Measurements from ENCODE around the gene TULP4.
"Not testable (repeated sequence)": the region's sequence is repeated elsewhere in the genome, so short reads cannot be mapped to it uniquely, and the experiment has no call there.

The TULP4 gene

GRCh38 chr6:158388727-158389126 is 76.5 kb downstream of the TULP4 start:
- H3K27me3 ChIP-seq (ENCODE audit: control insufficient read depth, insufficient read depth, low read length) = no peaks in the 10 kb centered on the region; the same call in 1 of the 2 replicates
- H3K36me3 ChIP-seq (ENCODE audit: control insufficient read depth, insufficient read depth, low read length) = no peaks in the 10 kb centered on the region
- no peaks in the 10 kb centered on the region for H3K4me1 ChIP-seq (ENCODE audit: control insufficient read depth, insufficient read depth, low read length)
- WGBS (ENCODE audit: insufficient coverage, insufficient read length) = no CpG with 5 or more reads among the region's 2 CpGs
- H3K4me3 ChIP-seq (ENCODE audit: low read length) = no peak overlapping the region
- H3K9me3 ChIP-seq (ENCODE audit: control insufficient read depth, insufficient read depth, low read length) = peaks cover 4% of the 10 kb centered on the region
- no peak overlapping the region for H3K27ac ChIP-seq (ENCODE audit: low read length)
- no peak for DNase-seq (ENCODE audit: low read depth, low spot score)

GRCh38 chr6:158389193-158389919 is 77.1 kb downstream of the TULP4 start:
- Histone ChIP-seq H3K4me3 (ENCODE audit: low read length) (no peak overlapping the region), H3K27ac (ENCODE audit: low read length) (no peak overlapping the region), H3K9me3 (ENCODE audit: control insufficient read depth, insufficient read depth, low read length) (peaks cover 6% of the 10 kb centered on the region), H3K36me3 (ENCODE audit: control insufficient read depth, insufficient read depth, low read length) (no peaks in the 10 kb centered on the region; the same call in 1 of the 2 replicates), H3K4me1 (ENCODE audit: control insufficient read depth, insufficient read depth, low read length) (no peaks in the 10 kb centered on the region), H3K27me3 (ENCODE audit: control insufficient read depth, insufficient read depth, low read length) (no peaks in the 10 kb centered on the region; the same call in 1 of the 2 replicates)
- no peak for DNase-seq (ENCODE audit: low read depth, low spot score)
- WGBS (ENCODE audit: insufficient coverage, insufficient read length) = 100% methylated on average over 1 of the region's 3 CpGs

GRCh38 chr6:158391276-158391675 is 79.0 kb downstream of the TULP4 start:
- Histone ChIP-seq H3K9me3 (ENCODE audit: control insufficient read depth, insufficient read depth, low read length) (peaks cover 6% of the 10 kb centered on the region), H3K27ac (ENCODE audit: low read length) (no peak overlapping the region), H3K4me3 (ENCODE audit: low read length) (no peak overlapping the region), H3K4me1 (ENCODE audit: control insufficient read depth, insufficient read depth, low read length) (no peaks in the 10 kb centered on the region), H3K36me3 (ENCODE audit: control insufficient read depth, insufficient read depth, low read length) (no peaks in the 10 kb centered on the region; the same call in 1 of the 2 replicates), H3K27me3 (ENCODE audit: control insufficient read depth, insufficient read depth, low read length) (no peaks in the 10 kb centered on the region; the same call in 1 of the 2 replicates)
- no peak for DNase-seq (ENCODE audit: low read depth, low spot score)
- WGBS (ENCODE audit: insufficient coverage, insufficient read length) = no CpG with 5 or more reads among the region's 3 CpGs

- DNase-seq (ENCODE audit: low read depth, low spot score); H3K36me3 ChIP-seq (ENCODE audit: control insufficient read depth, insufficient read depth, low read length); H3K27ac ChIP-seq (ENCODE audit: low read length); H3K9me3 ChIP-seq (ENCODE audit: control insufficient read depth, insufficient read depth, low read length); H3K4me3 ChIP-seq (ENCODE audit: low read length); H3K4me1 ChIP-seq (ENCODE audit: control insufficient read depth, insufficient read depth, low read length); H3K27me3 ChIP-seq (ENCODE audit: control insufficient read depth, insufficient read depth, low read length): not testable (repeated sequence)
- WGBS (ENCODE audit: insufficient coverage, insufficient read length) = no CpG with 5 or more reads among the region's 4 CpGs
Observed at GRCh38 chr6:158391977-158392376, 79.7 kb downstream of the TULP4 start.

GRCh38 chr6:158396136-158396535 is 83.9 kb downstream of the TULP4 start:
- no peak overlapping the region for H3K4me3 ChIP-seq (ENCODE audit: low read length)
- WGBS (ENCODE audit: insufficient coverage, insufficient read length) = no CpG with 5 or more reads among the region's 5 CpGs
- H3K27ac ChIP-seq (ENCODE audit: low read length) = no peak overlapping the region
- no peaks in the 10 kb centered on the region for H3K4me1 ChIP-seq (ENCODE audit: control insufficient read depth, insufficient read depth, low read length)
- no peak for DNase-seq (ENCODE audit: low read depth, low spot score)
- peaks cover 6% of the 10 kb centered on the region for H3K9me3 ChIP-seq (ENCODE audit: control insufficient read depth, insufficient read depth, low read length)
- H3K36me3 ChIP-seq (ENCODE audit: control insufficient read depth, insufficient read depth, low read length) = no peaks in the 10 kb centered on the region; the same call in 1 of the 2 replicates
- H3K27me3 ChIP-seq (ENCODE audit: control insufficient read depth, insufficient read depth, low read length) = no peaks in the 10 kb centered on the region

- Histone ChIP-seq H3K27me3 (ENCODE audit: control insufficient read depth, insufficient read depth, low read length) (no peaks in the 10 kb centered on the region), H3K9me3 (ENCODE audit: control insufficient read depth, insufficient read depth, low read length) (peaks cover 6% of the 10 kb centered on the region), H3K36me3 (ENCODE audit: control insufficient read depth, insufficient read depth, low read length) (no peaks in the 10 kb centered on the region; the same call in 1 of the 2 replicates), H3K4me1 (ENCODE audit: control insufficient read depth, insufficient read depth, low read length) (no peaks in the 10 kb centered on the region), H3K4me3 (ENCODE audit: low read length) (no peak overlapping the region), H3K27ac (ENCODE audit: low read length) (no peak overlapping the region)
- DNase-seq (ENCODE audit: low read depth, low spot score) = no peak
- no CpG with 5 or more reads among the region's 4 CpGs for WGBS (ENCODE audit: insufficient coverage, insufficient read length)
Observed at GRCh38 chr6:158397578-158397977, 85.3 kb downstream of the TULP4 start.

GRCh38 chr6:158398252-158399024 is 86.2 kb downstream of the TULP4 start:
- H3K9me3 ChIP-seq (ENCODE audit: control insufficient read depth, insufficient read depth, low read length) = peaks cover 2% of the 10 kb centered on the region
- no peaks in the 10 kb centered on the region; the same call in 1 of the 2 replicates for H3K36me3 ChIP-seq (ENCODE audit: control insufficient read depth, insufficient read depth, low read length)
- no CpG with 5 or more reads among the region's 3 CpGs for WGBS (ENCODE audit: insufficient coverage, insufficient read length)
- no peaks in the 10 kb centered on the region for H3K4me1 ChIP-seq (ENCODE audit: control insufficient read depth, insufficient read depth, low read length)
- no peak overlapping the region for H3K4me3 ChIP-seq (ENCODE audit: low read length)
- no peak for DNase-seq (ENCODE audit: low read depth, low spot score)
- no peaks in the 10 kb centered on the region for H3K27me3 ChIP-seq (ENCODE audit: control insufficient read depth, insufficient read depth, low read length)
- no peak overlapping the region for H3K27ac ChIP-seq (ENCODE audit: low read length)

- no peak for DNase-seq (ENCODE audit: low read depth, low spot score)
- no peak overlapping the region for H3K27ac ChIP-seq (ENCODE audit: low read length)
- no peaks in the 10 kb centered on the region for H3K9me3 ChIP-seq (ENCODE audit: control insufficient read depth, insufficient read depth, low read length)
- no CpG with 5 or more reads among the region's 3 CpGs for WGBS (ENCODE audit: insufficient coverage, insufficient read length)
- H3K4me1 ChIP-seq (ENCODE audit: control insufficient read depth, insufficient read depth, low read length) = no peaks in the 10 kb centered on the region
- no peaks in the 10 kb centered on the region for H3K36me3 ChIP-seq (ENCODE audit: control insufficient read depth, insufficient read depth, low read length)
- no peak overlapping the region for H3K4me3 ChIP-seq (ENCODE audit: low read length)
- no peaks in the 10 kb centered on the region for H3K27me3 ChIP-seq (ENCODE audit: control insufficient read depth, insufficient read depth, low read length)
Observed at GRCh38 chr6:158399040-158399700, 86.9 kb downstream of the TULP4 start.

- no peak for DNase-seq (ENCODE audit: low read depth, low spot score)
- Histone ChIP-seq H3K4me3 (ENCODE audit: low read length) (no peak overlapping the region), H3K9me3 (ENCODE audit: control insufficient read depth, insufficient read depth, low read length) (no peaks in the 10 kb centered on the region), H3K36me3 (ENCODE audit: control insufficient read depth, insufficient read depth, low read length) (no peaks in the 10 kb centered on the region), H3K27me3 (ENCODE audit: control insufficient read depth, insufficient read depth, low read length) (no peaks in the 10 kb centered on the region), H3K4me1 (ENCODE audit: control insufficient read depth, insufficient read depth, low read length) (no peaks in the 10 kb centered on the region), H3K27ac (ENCODE audit: low read length) (no peak overlapping the region)
Observed at GRCh38 chr6:158402184-158402583, 89.9 kb downstream of the TULP4 start.

GRCh38 chr6:158405321-158405831 is 93.1 kb downstream of the TULP4 start:
- not testable (repeated sequence) for H3K27me3 ChIP-seq (ENCODE audit: control insufficient read depth, insufficient read depth, low read length); H3K4me3 ChIP-seq (ENCODE audit: low read length); H3K4me1 ChIP-seq (ENCODE audit: control insufficient read depth, insufficient read depth, low read length); H3K27ac ChIP-seq (ENCODE audit: low read length); H3K36me3 ChIP-seq (ENCODE audit: control insufficient read depth, insufficient read depth, low read length); H3K9me3 ChIP-seq (ENCODE audit: control insufficient read depth, insufficient read depth, low read length); DNase-seq (ENCODE audit: low read depth, low spot score)
- no CpG with 5 or more reads among the region's 12 CpGs for WGBS (ENCODE audit: insufficient coverage, insufficient read length)

All from iPS DF 6.9 (cell line).